Astrocyte (in vitro differentiated cells and primary cell): ENCODE measurements around the gene ACYP1. TPM values are rescaled to one million over a fixed set of nuclear protein-coding genes. Genes with fewer than 3 reads are reported as not detected.

Source experiments
- DNase-seq: peaks from one replicate; pipeline ENCODE4 v3.0.0-alpha.2; 2010; ENCODE audit warnings: low read depth
- FAIRE-seq: peaks from 2 replicates; lab custom pipeline; 2011; peaks lifted over from hg19 to GRCh38; lab: Jason Lieb, UNC
- H2AFZ ChIP-seq: 2 replicates; pipeline ENCODE4 v1.6.0; 2012; ENCODE audit warnings: low read depth, low read length, inconsistent platforms
- H3K27ac ChIP-seq: 2 replicates; pipeline ENCODE4 v1.5.1; 2011; ENCODE audit warnings: low read depth, low read length, inconsistent platforms
- H3K27me3 ChIP-seq: 2 replicates; pipeline ENCODE4 v1.6.0; 2011; ENCODE audit warnings: low read length, inconsistent platforms; ENCODE audit not compliant: insufficient read depth
- H3K36me3 ChIP-seq: 2 replicates; pipeline ENCODE4 v1.5.1; 2011; ENCODE audit warnings: low read length, inconsistent platforms; ENCODE audit not compliant: insufficient read depth
- H3K4me1 ChIP-seq: 2 replicates; pipeline ENCODE4 v1.5.1; 2011; ENCODE audit warnings: low read length, inconsistent platforms; ENCODE audit not compliant: insufficient read depth
- H3K4me2 ChIP-seq: 2 replicates; pipeline ENCODE4 v1.6.0; 2012; ENCODE audit warnings: low read length, inconsistent platforms
- H3K4me3 ChIP-seq: 2 replicates; pipeline ENCODE4 v1.5.1; 2011; ENCODE audit warnings: low read depth, mild to moderate bottlenecking, low read length, inconsistent platforms; ENCODE audit not compliant: insufficient read depth
- H3K79me2 ChIP-seq: 2 replicates; pipeline ENCODE4 v1.6.0; 2012; ENCODE audit warnings: mild to moderate bottlenecking, low read length, inconsistent platforms; ENCODE audit not compliant: insufficient read depth
- H3K9ac ChIP-seq: 2 replicates; pipeline ENCODE4 v1.6.0; 2012; ENCODE audit warnings: mild to moderate bottlenecking, low read length, inconsistent platforms
- H3K9me3 ChIP-seq: 2 replicates; pipeline ENCODE4 v1.5.1; 2012; ENCODE audit warnings: low read depth, mild to moderate bottlenecking, low read length, inconsistent platforms; ENCODE audit not compliant: insufficient read depth
- H4K20me1 ChIP-seq: 2 replicates; pipeline ENCODE4 v1.6.0; 2012; ENCODE audit warnings: low read length, inconsistent platforms; ENCODE audit not compliant: insufficient read depth
- H3K27ac Mint-ChIP-seq: one replicate; pipeline ENCODE4 v1.8.0; 2021; ENCODE audit warnings: mild to moderate bottlenecking, mixed read lengths; ENCODE audit not compliant: unreplicated experiment
- H3K27me3 Mint-ChIP-seq: one replicate; pipeline ENCODE4 v1.8.0; 2021; ENCODE audit warnings: low read depth, mixed read lengths; ENCODE audit not compliant: unreplicated experiment
- H3K36me3 Mint-ChIP-seq: one replicate; pipeline ENCODE4 v1.8.0; 2021; ENCODE audit warnings: low read depth, mixed read lengths; ENCODE audit not compliant: unreplicated experiment
- H3K4me1 Mint-ChIP-seq: one replicate; pipeline ENCODE4 v1.8.0; 2021; ENCODE audit warnings: low read depth, mixed read lengths; ENCODE audit not compliant: unreplicated experiment
- H3K4me3 Mint-ChIP-seq: one replicate; pipeline ENCODE4 v1.8.0; 2021; ENCODE audit warnings: mild to moderate bottlenecking, moderate library complexity, mixed read lengths; ENCODE audit not compliant: unreplicated experiment
- H3K9me3 Mint-ChIP-seq: one replicate; pipeline ENCODE4 v1.8.0; 2021; ENCODE audit warnings: mild to moderate bottlenecking, mixed read lengths; ENCODE audit not compliant: unreplicated experiment
- CTCF ChIP-seq: IDR thresholded peaks from 2 replicates; pipeline ENCODE4 v1.5.1; 2011; ENCODE audit warnings: low read depth, mild to moderate bottlenecking, inconsistent platforms, low read length, moderate library complexity; ENCODE audit not compliant: insufficient read depth
- EZH2 ChIP-seq: IDR thresholded peaks from 2 replicates; pipeline ENCODE4 v1.6.1; 2012; ENCODE audit warnings: mild to moderate bottlenecking, low read length, inconsistent platforms; ENCODE audit not compliant: insufficient read depth
- total RNA-seq: library from RNA; stranded (reverse); gene quantifications from 2 replicates; pipeline ENCODE4 v1.2.1, GENCODE V29; 2021

Gene ACYP1
- total RNA-seq, 1 donor from 2014 or later = 8.9 TPM

GRCh38 chr14:75053396-75054291 is 10.2 kb downstream of the ACYP1 start:
- no peak overlapping the region for H2AFZ ChIP-seq
- FAIRE-seq (no peak), DNase-seq (no peak)
- H3K9me3 Mint-ChIP-seq = peaks cover 2% of the 10 kb centered on the region
- no peak overlapping the region for H3K4me3 ChIP-seq
- no peak overlapping the region for H3K4me3 Mint-ChIP-seq
- H3K36me3 Mint-ChIP-seq = peaks cover 3% of the 10 kb centered on the region
- peaks cover 7% of the 10 kb centered on the region for H3K4me1 ChIP-seq
- no peak overlapping the region for H3K27ac Mint-ChIP-seq
- no peaks in the 10 kb centered on the region for H3K9me3 ChIP-seq
- no peak overlapping the region for H3K27ac ChIP-seq
- no peak overlapping the region for H3K4me2 ChIP-seq
- no peaks in the 10 kb centered on the region for H3K36me3 ChIP-seq
- H3K27me3 Mint-ChIP-seq = no peaks in the 10 kb centered on the region
- no peaks in the 10 kb centered on the region for H4K20me1 ChIP-seq
- H3K79me2 ChIP-seq = peaks cover 10% of the 10 kb centered on the region
- TF ChIP-seq EZH2 (no peak), CTCF (no peak)
- H3K4me1 Mint-ChIP-seq = no peaks in the 10 kb centered on the region
- no peak overlapping the region for H3K9ac ChIP-seq
- H3K27me3 ChIP-seq = no peaks in the 10 kb centered on the region

- Histone ChIP-seq H3K4me2 (peak overlapping the region; percentile 91), H3K9me3 (no peaks in the 10 kb centered on the region), H4K20me1 (no peaks in the 10 kb centered on the region), H3K27me3 (no peaks in the 10 kb centered on the region), H3K4me3 (peak overlapping the region; percentile 67), H3K9ac (peak overlapping the region; percentile 82), H3K36me3 (no peaks in the 10 kb centered on the region), H3K4me1 (peaks cover 7% of the 10 kb centered on the region), H2AFZ (peak overlapping the region; percentile 85), H3K27ac (no peak overlapping the region), H3K79me2 (peaks cover 10% of the 10 kb centered on the region)
- TF ChIP-seq CTCF (no peak), EZH2 (no peak)
- H3K4me3 Mint-ChIP-seq = peak overlapping the region; percentile 89
- H3K27me3 Mint-ChIP-seq = no peaks in the 10 kb centered on the region
- FAIRE-seq (no peak), DNase-seq (no peak)
- H3K4me1 Mint-ChIP-seq = peaks cover 1% of the 10 kb centered on the region
- H3K9me3 Mint-ChIP-seq = peaks cover 2% of the 10 kb centered on the region
- H3K27ac Mint-ChIP-seq = peak overlapping the region; percentile 64
- H3K36me3 Mint-ChIP-seq = peaks cover 3% of the 10 kb centered on the region
These were observed 12.3 kb downstream of the ACYP1 start for GRCh38 chr14:75051556-75051899.
